ENCODE data around the gene TARDBP.
"Not testable (repeated sequence)": the region's sequence is repeated elsewhere in the genome, so short reads cannot be mapped to it uniquely, and the experiment has no call there.

The TARDBP gene

GRCh38 chr1:11042995-11043874 lies 30.8 kb downstream of the TARDBP start:
- DNase-seq (ENCODE audit: low read depth) = no peak

- no peak for DNase-seq (ENCODE audit: low read depth)
These were observed 31.8 kb downstream of the TARDBP start for GRCh38 chr1:11044086-11044848.

GRCh38 chr1:11044849-11045427 lies 32.5 kb downstream of the TARDBP start:
- no peak for DNase-seq (ENCODE audit: low read depth)

GRCh38 chr1:11045428-11046269 lies 33.2 kb downstream of the TARDBP start:
- DNase-seq (ENCODE audit: low read depth) = no peak

GRCh38 chr1:11046270-11046566 lies 33.8 kb downstream of the TARDBP start:
- DNase-seq (ENCODE audit: low read depth) = no peak

GRCh38 chr1:11046625-11047365 lies 34.3 kb downstream of the TARDBP start, which contains the start of gene MASP2:
Gene MASP2, minus strand, starts transcription at chr1:11047239. Its CDS starts 32 bp downstream, at chr1:11047207.
- no peak for DNase-seq (ENCODE audit: low read depth)

GRCh38 chr1:11051121-11051520 lies 38.7 kb downstream of the TARDBP start:
- not testable (repeated sequence) for DNase-seq (ENCODE audit: low read depth)

GRCh38 chr1:11051781-11052511 lies 39.5 kb downstream of the TARDBP start:
- DNase-seq (ENCODE audit: low read depth) = no peak

GRCh38 chr1:11052839-11053757 lies 40.6 kb downstream of the TARDBP start:
- DNase-seq (ENCODE audit: low read depth) = no peak

- no peak for DNase-seq (ENCODE audit: low read depth)
These were observed 41.3 kb downstream of the TARDBP start for GRCh38 chr1:11053758-11054137.

GRCh38 chr1:11054181-11054580 lies 41.7 kb downstream of the TARDBP start:
- DNase-seq (ENCODE audit: low read depth) = no peak

- no peak for DNase-seq (ENCODE audit: low read depth)
These were observed 42.2 kb downstream of the TARDBP start for GRCh38 chr1:11054666-11055065.

- DNase-seq (ENCODE audit: low read depth) = no peak
These were observed 43.2 kb downstream of the TARDBP start for GRCh38 chr1:11055676-11056075.

GRCh38 chr1:11056504-11056903 lies 44.0 kb downstream of the TARDBP start:
- DNase-seq (ENCODE audit: low read depth) = no peak

GRCh38 chr1:11057477-11057876 lies 45.0 kb downstream of the TARDBP start:
- no peak for DNase-seq (ENCODE audit: low read depth)

- DNase-seq (ENCODE audit: low read depth) = no peak
These were observed 45.6 kb downstream of the TARDBP start for GRCh38 chr1:11058026-11058425.

- DNase-seq (ENCODE audit: low read depth) = no peak
These were observed 46.2 kb downstream of the TARDBP start for GRCh38 chr1:11058595-11059154.

- DNase-seq (ENCODE audit: low read depth) = no peak
These were observed 46.9 kb downstream of the TARDBP start for GRCh38 chr1:11059155-11059967.
